Muscle layer of duodenum (tissue), 2 donors: ENCODE data around the gene RTP3.

Experiments
- H3K27ac ChIP-seq: one replicate; pipeline ENCODE4 v1.7.0; 2013; ENCODE audit warnings: mild to moderate bottlenecking, low read length
- H3K27me3 ChIP-seq: one replicate; pipeline ENCODE4 v1.7.0; 2013; ENCODE audit warnings: low read depth, mild to moderate bottlenecking, control low read depth, low read length
- H3K36me3 ChIP-seq, 2 donors: one replicate each; pipeline ENCODE4 v1.7.0; 2013; ENCODE audit warnings: low read length in 2 of 2, control low read depth in 1 of 2, mild to moderate bottlenecking in 1 of 2; ENCODE audit not compliant: insufficient read depth in 2 of 2, control insufficient read depth in 1 of 2
- H3K4me1 ChIP-seq, 2 donors: one replicate each; pipeline ENCODE4 v1.7.0; 2013; ENCODE audit warnings: low read length in 2 of 2, mild to moderate bottlenecking in 2 of 2, control low read depth in 1 of 2, moderate library complexity in 1 of 2; ENCODE audit not compliant: insufficient read depth in 2 of 2, control insufficient read depth in 1 of 2
- H3K4me3 ChIP-seq, 2 donors: one replicate each; pipeline ENCODE4 v1.7.0; 2013; ENCODE audit warnings: low read length in 2 of 2, low read depth in 1 of 2, mild to moderate bottlenecking in 1 of 2
- H3K9me3 ChIP-seq, 2 donors: one replicate each; pipeline ENCODE4 v1.7.0; 2013; ENCODE audit warnings: low read length in 2 of 2, control low read depth in 1 of 2, mild to moderate bottlenecking in 1 of 2; ENCODE audit not compliant: control insufficient read depth in 1 of 2
- donor health status: healthy.

RTP3 gene

GRCh38 chr3:46471371-46471914 lies 26.3 kb upstream of the RTP3 start:
- Histone ChIP-seq H3K4me1 (no peaks in the 10 kb centered on the region), H3K9me3 (peaks cover 0 to 7% of the 10 kb centered on the region in 2 donors), H3K36me3 (no peaks in the 10 kb centered on the region), H3K27me3 (no peaks in the 10 kb centered on the region), H3K4me3 (no peak overlapping the region), H3K27ac (no peak overlapping the region)

GRCh38 chr3:46472736-46473135 lies 25.0 kb upstream of the RTP3 start:
- H3K27me3 ChIP-seq, result no peaks in the 10 kb centered on the region
- H3K36me3 ChIP-seq, result no peaks in the 10 kb centered on the region
- no peak overlapping the region for H3K4me3 ChIP-seq
- H3K9me3 ChIP-seq, result peaks cover 0 to 7% of the 10 kb centered on the region in 2 donors
- no peak overlapping the region for H3K27ac ChIP-seq
- H3K4me1 ChIP-seq, result no peaks in the 10 kb centered on the region

GRCh38 chr3:46477145-46477544 lies 20.6 kb upstream of the RTP3 start:
- Histone ChIP-seq H3K27me3 (no peaks in the 10 kb centered on the region), H3K27ac (no peak overlapping the region), H3K36me3 (no peaks in the 10 kb centered on the region), H3K9me3 (peaks cover 0 to 7% of the 10 kb centered on the region in 2 donors), H3K4me1 (no peaks in the 10 kb centered on the region), H3K4me3 (no peak overlapping the region)

DNA sequence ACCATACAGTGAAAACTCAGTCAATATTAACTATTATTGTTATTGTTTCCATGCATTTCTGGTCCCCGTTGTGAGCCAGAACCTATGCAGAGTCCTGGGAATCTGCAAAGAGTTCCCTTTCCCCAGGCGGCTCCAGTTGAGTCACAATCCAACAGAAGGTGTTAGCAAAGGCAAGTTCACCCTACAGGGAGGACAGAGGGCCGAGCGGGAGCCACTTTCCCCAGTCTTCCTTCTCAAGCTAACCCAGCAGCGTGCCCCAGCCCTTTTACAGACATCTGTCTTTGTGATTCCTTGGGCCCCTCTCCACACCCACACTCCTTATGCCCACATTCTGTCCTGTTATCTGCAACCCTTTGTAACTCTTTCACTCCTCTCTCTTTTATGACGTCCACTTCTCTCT lies 20.0 kb upstream of the RTP3 start:
- Histone ChIP-seq H3K9me3 (peaks cover 0 to 7% of the 10 kb centered on the region in 2 donors), H3K27me3 (no peaks in the 10 kb centered on the region), H3K36me3 (no peaks in the 10 kb centered on the region), H3K4me1 (no peaks in the 10 kb centered on the region), H3K27ac (no peak overlapping the region), H3K4me3 (no peak overlapping the region)

DNA sequence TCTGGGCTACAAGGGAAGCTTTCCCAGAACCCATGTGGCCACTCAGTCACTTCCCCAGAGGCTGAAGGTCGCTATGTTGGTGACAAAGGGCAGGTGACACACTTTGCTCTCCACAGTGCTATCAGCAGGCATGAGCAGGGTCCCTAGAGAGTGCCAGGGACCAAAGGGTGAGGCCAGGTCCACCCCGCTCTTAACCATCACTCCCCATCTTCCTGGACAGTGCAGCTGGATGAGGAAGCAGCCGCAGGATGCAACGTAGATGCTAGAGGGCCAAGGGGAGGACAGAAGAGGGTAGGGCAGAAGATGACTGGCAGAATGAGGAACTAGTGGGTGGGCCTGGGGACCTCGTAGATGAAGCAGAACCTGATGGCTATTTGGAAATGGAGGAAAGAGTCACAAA lies 19.4 kb upstream of the RTP3 start:
- Histone ChIP-seq H3K4me3 (no peak overlapping the region), H3K9me3 (peaks cover 0 to 7% of the 10 kb centered on the region in 2 donors), H3K27ac (no peak overlapping the region), H3K27me3 (no peaks in the 10 kb centered on the region), H3K36me3 (no peaks in the 10 kb centered on the region), H3K4me1 (no peaks in the 10 kb centered on the region)

DNA sequence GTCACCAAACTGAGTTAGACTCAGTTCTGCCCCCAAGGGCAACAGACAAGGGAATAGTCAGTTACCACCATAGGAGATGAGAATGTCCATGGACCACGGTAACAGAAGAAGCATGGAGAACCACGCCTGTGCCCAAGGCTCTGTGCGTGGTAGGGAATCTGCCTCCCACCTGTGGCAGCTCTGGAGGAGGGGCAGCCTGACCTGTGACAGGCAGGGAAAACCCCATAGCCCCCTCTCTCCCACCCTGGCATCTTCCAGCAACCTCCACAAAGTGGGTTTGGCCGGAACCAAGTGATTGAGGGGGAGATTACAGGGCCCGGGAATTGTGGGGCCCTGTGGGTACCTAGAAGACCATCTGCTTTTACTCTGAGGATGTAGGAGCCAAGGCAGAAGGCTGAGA lies 18.8 kb upstream of the RTP3 start:
- no peaks in the 10 kb centered on the region for H3K36me3 ChIP-seq
- no peaks in the 10 kb centered on the region for H3K27me3 ChIP-seq
- H3K27ac ChIP-seq, result no peak overlapping the region
- no peaks in the 10 kb centered on the region for H3K4me1 ChIP-seq
- no peak overlapping the region for H3K4me3 ChIP-seq
- H3K9me3 ChIP-seq, result peaks cover 0 to 7% of the 10 kb centered on the region in 2 donors

DNA sequence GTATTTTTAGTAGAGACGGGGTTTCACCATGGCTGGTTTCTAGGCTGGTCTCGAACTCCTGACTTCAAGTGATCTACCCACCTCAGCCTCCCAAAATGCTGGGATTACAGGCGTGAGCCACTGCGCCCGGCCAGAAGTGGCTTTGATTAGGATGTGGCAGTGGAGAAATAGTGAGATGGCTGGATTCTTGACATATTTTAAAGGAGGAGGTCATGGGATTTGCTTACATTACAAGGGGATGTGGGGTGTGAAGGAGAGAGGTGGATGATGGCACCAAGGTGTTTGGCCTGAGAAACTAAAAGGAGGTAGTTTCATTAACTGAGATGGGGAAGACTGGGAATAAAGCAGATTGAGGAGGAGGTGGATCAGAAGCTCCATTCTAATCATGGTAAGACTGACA lies 18.1 kb upstream of the RTP3 start:
- Histone ChIP-seq H3K9me3 (peaks cover 0 to 4% of the 10 kb centered on the region in 2 donors), H3K4me1 (no peaks in the 10 kb centered on the region), H3K27ac (no peak overlapping the region)

GRCh38 chr3:46480491-46481195 lies 17.1 kb upstream of the RTP3 start:
- Histone ChIP-seq H3K4me1 (no peaks in the 10 kb centered on the region), H3K27ac (no peak overlapping the region), H3K4me3 (no peak overlapping the region)

More for the DNA sequence above, 18.1 kb upstream of the RTP3 start:
- Histone ChIP-seq H3K27me3 (no peaks in the 10 kb centered on the region), H3K4me3 (no peak overlapping the region), H3K36me3 (no peaks in the 10 kb centered on the region)

DNA sequence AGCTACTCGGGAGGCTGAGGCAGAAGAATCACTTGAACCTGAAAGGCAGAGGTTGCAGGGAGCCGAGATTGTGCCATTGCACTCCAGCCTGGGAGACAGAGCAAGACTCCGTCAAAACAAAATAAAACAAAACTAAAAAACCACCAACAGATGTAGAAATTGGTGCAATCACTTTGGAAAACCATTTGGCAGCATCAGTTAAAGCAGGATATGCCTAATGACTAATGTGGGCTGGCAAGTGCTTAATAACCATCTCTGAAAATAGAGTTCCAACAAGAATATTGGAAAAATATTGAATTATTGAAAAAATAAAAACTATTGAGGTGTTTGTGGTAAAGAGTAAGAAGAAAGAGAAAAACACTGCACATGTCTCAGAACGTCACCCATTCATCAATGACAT lies 16.1 kb upstream of the RTP3 start:
- H3K4me3 ChIP-seq, result no peak overlapping the region
- H3K27ac ChIP-seq, result no peak overlapping the region
- no peaks in the 10 kb centered on the region for H3K36me3 ChIP-seq

More at GRCh38 chr3:46480491-46481195, 17.1 kb upstream of the RTP3 start:
- H3K36me3 ChIP-seq, result no peaks in the 10 kb centered on the region
- H3K27me3 ChIP-seq, result no peaks in the 10 kb centered on the region
- no peaks in the 10 kb centered on the region for H3K9me3 ChIP-seq

GRCh38 chr3:46482632-46483350 lies 15.0 kb upstream of the RTP3 start:
- Histone ChIP-seq H3K9me3 (no peaks in the 10 kb centered on the region), H3K27ac (no peak overlapping the region), H3K36me3 (no peaks in the 10 kb centered on the region), H3K27me3 (no peaks in the 10 kb centered on the region), H3K4me3 (no peak overlapping the region), H3K4me1 (no peaks in the 10 kb centered on the region)

More for the DNA sequence above, 16.1 kb upstream of the RTP3 start:
- Histone ChIP-seq H3K9me3 (no peaks in the 10 kb centered on the region), H3K4me1 (no peaks in the 10 kb centered on the region), H3K27me3 (no peaks in the 10 kb centered on the region)

DNA sequence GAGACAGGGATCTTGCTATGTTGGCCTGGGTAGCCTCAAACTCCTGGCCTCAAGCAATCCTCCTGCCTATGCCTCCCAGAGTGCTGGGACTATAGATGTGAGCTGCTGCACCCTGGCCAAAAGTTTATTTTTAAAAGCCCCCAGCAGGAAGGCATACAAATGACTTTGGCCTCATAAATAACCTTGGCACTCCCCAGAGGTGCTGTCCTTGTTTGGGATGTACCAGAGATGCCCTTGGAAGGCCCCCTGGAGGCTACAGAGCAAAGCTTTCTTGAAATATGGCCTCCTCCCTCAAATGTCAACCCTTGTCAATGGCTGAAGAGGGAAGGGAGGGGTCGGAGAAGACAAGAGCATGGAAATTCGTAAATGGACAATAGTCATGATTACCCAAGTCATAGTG lies 14.0 kb upstream of the RTP3 start:
- Histone ChIP-seq H3K4me3 (no peak overlapping the region), H3K36me3 (no peaks in the 10 kb centered on the region), H3K27me3 (no peaks in the 10 kb centered on the region), H3K9me3 (no peaks in the 10 kb centered on the region), H3K27ac (no peak overlapping the region), H3K4me1 (peaks cover 0 to 2% of the 10 kb centered on the region in 2 donors)
